ENCODE data around the gene RAD18. TPM values are rescaled to one million over a fixed set of nuclear protein-coding genes. Genes with fewer than 3 reads are reported as not detected.

Gene RAD18
- total and polyA plus RNA-seq, 7 donors, result 3.5 to 25.8 (median 6.4) TPM

DNA sequence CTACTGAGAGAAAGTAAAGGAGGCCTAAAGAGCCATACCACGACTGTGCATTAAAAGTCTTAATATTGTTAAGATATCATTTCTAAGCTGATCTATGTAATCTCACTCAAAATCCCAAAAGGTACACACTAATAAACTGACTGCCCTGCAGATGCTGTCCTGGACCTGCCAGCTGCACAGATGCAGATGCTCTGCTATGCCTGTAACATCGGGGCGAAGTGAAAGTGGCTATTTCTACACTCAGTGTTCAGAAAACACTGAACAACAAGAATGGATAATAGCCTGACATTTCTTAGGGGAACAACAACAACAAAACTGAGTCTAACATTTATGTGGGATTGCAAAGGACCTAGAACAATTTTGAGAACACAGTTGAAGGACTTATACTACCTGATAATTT, 31.9 kb downstream of the RAD18 start:
- TF ChIP-seq POLR2AphosphoS5 (IDR thresholded peaks at IDR 0.05) (no peak), POLR2A (IDR thresholded peaks at IDR 0.05) (no peak), EP300 (IDR thresholded peaks at IDR 0.05) (no peak)
- TF ChIP-seq, protein P1, sequence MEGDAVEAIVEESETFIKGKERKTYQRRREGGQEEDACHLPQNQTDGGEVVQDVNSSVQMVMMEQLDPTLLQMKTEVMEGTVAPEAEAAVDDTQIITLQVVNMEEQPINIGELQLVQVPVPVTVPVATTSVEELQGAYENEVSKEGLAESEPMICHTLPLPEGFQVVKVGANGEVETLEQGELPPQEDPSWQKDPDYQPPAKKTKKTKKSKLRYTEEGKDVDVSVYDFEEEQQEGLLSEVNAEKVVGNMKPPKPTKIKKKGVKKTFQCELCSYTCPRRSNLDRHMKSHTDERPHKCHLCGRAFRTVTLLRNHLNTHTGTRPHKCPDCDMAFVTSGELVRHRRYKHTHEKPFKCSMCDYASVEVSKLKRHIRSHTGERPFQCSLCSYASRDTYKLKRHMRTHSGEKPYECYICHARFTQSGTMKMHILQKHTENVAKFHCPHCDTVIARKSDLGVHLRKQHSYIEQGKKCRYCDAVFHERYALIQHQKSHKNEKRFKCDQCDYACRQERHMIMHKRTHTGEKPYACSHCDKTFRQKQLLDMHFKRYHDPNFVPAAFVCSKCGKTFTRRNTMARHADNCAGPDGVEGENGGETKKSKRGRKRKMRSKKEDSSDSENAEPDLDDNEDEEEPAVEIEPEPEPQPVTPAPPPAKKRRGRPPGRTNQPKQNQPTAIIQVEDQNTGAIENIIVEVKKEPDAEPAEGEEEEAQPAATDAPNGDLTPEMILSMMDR (IDR thresholded peaks at IDR 0.05), result no peak
- Histone ChIP-seq H3K4me3 (no peak overlapping the region), H3K27ac (no peak overlapping the region), H3K27me3 (no peaks in the 10 kb centered on the region), H3K4me1 (no peaks in the 10 kb centered on the region), H3K9me3 (no peaks in the 10 kb centered on the region), H3K36me3 (peaks cover 0 to 12% (median 0%) of the 10 kb centered on the region in 4 donors)
- no peak for DNase-seq
- WGBS, 2 donors, result 86 to 91% methylated on average over 3 of the region's 3 CpGs
- intact Hi-C loops (cut with DNase I), result no loop called here

DNA sequence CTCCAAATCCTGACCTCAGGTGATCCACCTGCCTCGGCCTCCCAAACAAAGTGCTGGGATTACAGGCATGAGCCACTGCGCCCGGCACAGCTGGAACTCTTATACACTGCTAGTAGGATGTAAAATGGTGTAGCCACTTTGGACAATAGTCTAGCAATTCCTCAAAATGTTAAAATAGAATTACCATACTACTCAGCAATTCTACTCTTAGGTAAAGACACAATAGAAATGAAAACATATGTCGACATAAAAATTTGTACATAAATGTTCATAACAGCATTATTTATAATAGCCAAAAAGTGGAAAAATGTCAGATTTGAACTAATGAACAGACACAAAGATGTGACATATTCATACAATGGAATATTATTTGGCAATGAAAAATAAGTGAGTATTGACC, 33.4 kb downstream of the RAD18 start:
- DNase-seq, result no peak
- H3K27me3 ChIP-seq, result no peaks in the 10 kb centered on the region
- no peaks in the 10 kb centered on the region for H3K4me1 ChIP-seq
- H3K9me3 ChIP-seq, result no peaks in the 10 kb centered on the region
- no peak overlapping the region for H3K4me3 ChIP-seq
- TF ChIP-seq POLR2AphosphoS5 (IDR thresholded peaks at IDR 0.05) (no peak), EP300 (IDR thresholded peaks at IDR 0.05) (no peak), POLR2A (IDR thresholded peaks at IDR 0.05) (no peak)
- TF ChIP-seq, protein P1 (IDR thresholded peaks at IDR 0.05), result no peak
- intact Hi-C loops (cut with DNase I), result no loop called here
- 70 to 73% methylated on average over 4 of the region's 4 CpGs for WGBS, 2 donors
- H3K36me3 ChIP-seq, result peaks cover 0 to under 1% (median 0%) of the 10 kb centered on the region in 4 donors
- H3K27ac ChIP-seq, result no peak overlapping the region

DNA sequence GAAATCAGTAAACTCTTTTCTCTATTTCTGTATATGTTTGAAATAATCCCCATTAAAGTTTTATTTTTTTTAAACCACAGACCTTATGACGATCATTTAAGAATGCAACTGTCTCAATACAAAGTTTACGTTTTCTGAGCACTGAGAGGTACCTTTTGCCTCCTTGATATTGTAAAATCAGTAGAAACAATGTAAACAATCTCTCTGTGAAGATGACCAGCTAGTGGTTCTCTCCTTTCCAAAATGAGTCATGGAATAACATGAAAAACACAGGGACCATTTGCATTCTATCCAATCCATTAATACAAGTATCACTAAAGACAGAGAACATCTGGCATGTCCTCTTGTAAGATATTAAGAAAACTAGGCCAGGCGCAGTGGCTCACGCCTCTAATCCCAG, 48.8 kb downstream of the RAD18 start:
- Histone ChIP-seq H3K36me3 (peaks cover 0 to 6% (median 3%) of the 10 kb centered on the region in 4 donors), H3K4me1 (no peaks in the 10 kb centered on the region), H3K27me3 (no peaks in the 10 kb centered on the region), H3K9me3 (no peaks in the 10 kb centered on the region), H3K27ac (no peak overlapping the region), H3K4me3 (no peak overlapping the region)
- TF ChIP-seq POLR2A (IDR thresholded peaks at IDR 0.05), result no peak
- TF ChIP-seq EP300 (IDR thresholded peaks at IDR 0.05), result no peak
- no peak for TF ChIP-seq POLR2AphosphoS5 (IDR thresholded peaks at IDR 0.05)
- intact Hi-C loops (cut with DNase I), result no loop called here
- WGBS, 2 donors, result 91 to 98% methylated on average over 4 of the region's 4 CpGs
- no peak for DNase-seq

DNA sequence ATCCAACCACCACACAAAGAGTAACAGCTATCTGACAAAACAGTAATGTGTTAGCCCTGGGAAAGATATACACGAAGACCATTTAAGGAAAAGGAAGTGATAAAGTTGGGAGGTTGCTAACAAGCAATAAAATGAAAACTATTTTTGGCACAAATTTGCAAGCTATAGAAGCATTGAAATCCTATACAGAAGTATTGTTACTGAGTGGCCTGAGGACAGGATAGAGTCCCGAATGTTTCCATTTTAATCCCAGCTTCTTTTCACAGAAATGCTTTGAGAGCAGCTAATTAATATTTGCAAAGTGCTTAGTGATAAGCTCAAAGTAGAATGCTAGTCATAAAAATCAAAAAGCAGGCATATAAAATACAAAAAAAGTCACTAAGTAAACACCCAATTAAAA, 51.5 kb downstream of the RAD18 start:
- no peaks in the 10 kb centered on the region for H3K27me3 ChIP-seq
- intact Hi-C loops (cut with DNase I), result no loop called here
- H3K9me3 ChIP-seq, result no peaks in the 10 kb centered on the region
- 30 to 59% methylated on average over 2 of the region's 2 CpGs for WGBS, 2 donors
- DNase-seq, result no peak
- H3K4me3 ChIP-seq, result no peak overlapping the region
- H3K36me3 ChIP-seq, result peaks cover 0 to 6% (median 3%) of the 10 kb centered on the region in 4 donors
- H3K27ac ChIP-seq, result no peak overlapping the region
- TF ChIP-seq POLR2AphosphoS5 (IDR thresholded peaks at IDR 0.05) (no peak), EP300 (IDR thresholded peaks at IDR 0.05) (no peak), POLR2A (IDR thresholded peaks at IDR 0.05) (no peak)
- TF ChIP-seq, protein P1 (IDR thresholded peaks at IDR 0.05), result no peak
- no peaks in the 10 kb centered on the region for H3K4me1 ChIP-seq

DNA sequence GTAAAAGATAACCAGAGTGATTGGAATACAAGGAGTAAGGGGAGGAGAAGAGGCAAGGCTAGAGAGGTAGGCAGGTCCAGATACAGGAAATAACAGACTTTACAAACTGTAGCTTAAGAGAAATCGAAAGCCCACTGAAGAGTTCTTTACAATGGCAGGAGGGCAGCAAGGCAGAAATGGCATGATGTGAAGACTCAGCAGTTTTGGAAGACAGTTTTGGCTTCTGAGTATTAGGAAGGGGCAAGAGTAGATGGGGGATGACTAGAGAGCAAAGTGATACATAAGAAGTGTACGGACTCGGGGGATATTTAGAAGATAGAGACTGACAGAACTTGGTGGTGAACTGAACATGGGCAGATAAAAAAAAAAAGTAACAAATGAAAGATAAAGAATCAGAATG, 54.1 kb downstream of the RAD18 start:
- TF ChIP-seq, protein P1 (IDR thresholded peaks at IDR 0.05), result no peak
- TF ChIP-seq POLR2AphosphoS5 (IDR thresholded peaks at IDR 0.05), result no peak
- TF ChIP-seq EP300 (IDR thresholded peaks at IDR 0.05), result no peak
- TF ChIP-seq POLR2A (IDR thresholded peaks at IDR 0.05), result no peak
- no peaks in the 10 kb centered on the region for H3K9me3 ChIP-seq
- H3K27me3 ChIP-seq, result no peaks in the 10 kb centered on the region
- peaks cover 0 to 6% (median 3%) of the 10 kb centered on the region in 4 donors for H3K36me3 ChIP-seq
- H3K4me1 ChIP-seq, result no peaks in the 10 kb centered on the region
- intact Hi-C loops (cut with DNase I), result no loop called here
- WGBS, 2 donors, result 97% methylated on average over 3 of the region's 3 CpGs
- H3K27ac ChIP-seq, result no peak overlapping the region
- H3K4me3 ChIP-seq, result no peak overlapping the region
- no peak for DNase-seq

Data from sigmoid colon (tissue), 7 donors.